ENCODE results near the gene TMEM123. TPM values are rescaled to one million over a fixed set of nuclear protein-coding genes. Genes with fewer than 3 reads are reported as not detected.

The TMEM123 gene
- total and polyA plus RNA-seq, 2 of the 13 experiments (the other 11 are each of a cell fraction or from before 2014, with no cell fraction given) = 365 to 2,761 TPM

DNA sequence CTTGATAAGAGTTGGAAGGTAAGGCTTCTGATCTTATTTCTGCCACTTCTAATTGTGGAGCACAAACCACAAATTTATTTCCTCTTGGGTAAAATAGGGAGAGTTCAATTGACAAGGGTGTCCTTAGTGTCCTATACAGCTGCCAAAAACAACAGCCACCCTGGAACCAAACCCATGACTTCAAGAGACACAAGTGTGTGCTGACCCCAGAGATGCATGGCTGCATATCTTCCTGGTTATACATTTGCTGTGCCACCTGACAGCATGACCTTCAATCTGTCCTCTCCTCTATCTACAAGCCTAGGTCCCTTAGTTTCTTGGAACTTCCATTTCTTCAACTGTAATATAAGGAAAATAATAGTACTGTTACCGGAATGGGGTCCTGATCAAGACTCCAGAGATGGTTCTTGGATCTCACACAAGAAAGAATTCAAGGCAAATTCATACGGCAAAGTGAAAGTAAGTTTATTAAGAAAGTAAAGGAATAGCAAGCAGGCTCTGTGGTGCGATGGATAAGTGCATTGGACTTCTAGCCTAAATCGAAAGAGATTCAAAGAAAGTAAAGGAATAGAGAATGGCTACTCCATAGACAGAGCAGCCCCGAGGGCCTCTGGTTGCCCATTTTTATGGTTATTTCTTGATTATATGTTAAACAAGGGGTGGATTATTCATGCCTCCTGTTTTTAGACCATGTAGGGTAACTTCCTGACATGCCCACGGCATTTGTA lies 15.5 kb upstream of the TMEM123 start (continued):
- TF ChIP-seq, protein P1, sequence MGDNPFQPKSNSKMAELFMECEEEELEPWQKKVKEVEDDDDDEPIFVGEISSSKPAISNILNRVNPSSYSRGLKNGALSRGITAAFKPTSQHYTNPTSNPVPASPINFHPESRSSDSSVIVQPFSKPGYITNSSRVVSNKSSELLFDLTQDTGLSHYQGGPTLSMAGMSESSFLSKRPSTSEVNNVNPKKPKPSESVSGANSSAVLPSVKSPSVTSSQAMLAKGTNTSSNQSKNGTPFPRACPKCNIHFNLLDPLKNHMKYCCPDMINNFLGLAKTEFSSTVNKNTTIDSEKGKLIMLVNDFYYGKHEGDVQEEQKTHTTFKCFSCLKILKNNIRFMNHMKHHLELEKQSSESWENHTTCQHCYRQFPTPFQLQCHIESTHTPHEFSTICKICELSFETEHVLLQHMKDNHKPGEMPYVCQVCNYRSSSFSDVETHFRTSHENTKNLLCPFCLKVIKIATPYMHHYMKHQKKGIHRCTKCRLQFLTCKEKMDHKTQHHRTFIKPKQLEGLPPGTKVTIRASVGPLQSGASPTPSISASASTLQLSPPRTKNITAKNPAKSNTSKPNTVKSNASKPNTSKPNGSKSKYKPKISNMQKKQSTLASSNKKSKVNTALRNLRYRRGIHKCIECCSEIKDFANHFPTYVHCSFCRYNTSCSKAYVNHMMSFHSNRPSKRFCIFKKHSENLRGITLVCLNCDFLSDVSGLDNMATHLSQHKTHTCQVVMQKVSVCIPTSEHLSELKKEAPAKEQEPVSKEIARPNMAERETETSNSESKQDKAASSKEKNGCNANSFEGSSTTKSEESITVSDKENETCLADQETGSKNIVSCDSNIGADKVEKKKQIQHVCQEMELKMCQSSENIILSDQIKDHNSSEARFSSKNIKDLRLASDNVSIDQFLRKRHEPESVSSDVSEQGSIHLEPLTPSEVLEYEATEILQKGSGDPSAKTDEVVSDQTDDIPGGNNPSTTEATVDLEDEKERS (CRISPR knock-in tag; IDR thresholded peaks at IDR 0.05) = no peak
- no peak for TF ChIP-seq ZNF761 (CRISPR knock-in tag; conservative IDR thresholded peaks at IDR 0.05)
- TF ChIP-seq, protein P2, sequence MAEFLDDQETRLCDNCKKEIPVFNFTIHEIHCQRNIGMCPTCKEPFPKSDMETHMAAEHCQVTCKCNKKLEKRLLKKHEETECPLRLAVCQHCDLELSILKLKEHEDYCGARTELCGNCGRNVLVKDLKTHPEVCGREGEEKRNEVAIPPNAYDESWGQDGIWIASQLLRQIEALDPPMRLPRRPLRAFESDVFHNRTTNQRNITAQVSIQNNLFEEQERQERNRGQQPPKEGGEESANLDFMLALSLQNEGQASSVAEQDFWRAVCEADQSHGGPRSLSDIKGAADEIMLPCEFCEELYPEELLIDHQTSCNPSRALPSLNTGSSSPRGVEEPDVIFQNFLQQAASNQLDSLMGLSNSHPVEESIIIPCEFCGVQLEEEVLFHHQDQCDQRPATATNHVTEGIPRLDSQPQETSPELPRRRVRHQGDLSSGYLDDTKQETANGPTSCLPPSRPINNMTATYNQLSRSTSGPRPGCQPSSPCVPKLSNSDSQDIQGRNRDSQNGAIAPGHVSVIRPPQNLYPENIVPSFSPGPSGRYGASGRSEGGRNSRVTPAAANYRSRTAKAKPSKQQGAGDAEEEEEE (CRISPR knock-in tag; IDR thresholded peaks at IDR 0.05; ENCODE audit: borderline replicate concordance) = no peak
- TF ChIP-seq, protein P3, sequence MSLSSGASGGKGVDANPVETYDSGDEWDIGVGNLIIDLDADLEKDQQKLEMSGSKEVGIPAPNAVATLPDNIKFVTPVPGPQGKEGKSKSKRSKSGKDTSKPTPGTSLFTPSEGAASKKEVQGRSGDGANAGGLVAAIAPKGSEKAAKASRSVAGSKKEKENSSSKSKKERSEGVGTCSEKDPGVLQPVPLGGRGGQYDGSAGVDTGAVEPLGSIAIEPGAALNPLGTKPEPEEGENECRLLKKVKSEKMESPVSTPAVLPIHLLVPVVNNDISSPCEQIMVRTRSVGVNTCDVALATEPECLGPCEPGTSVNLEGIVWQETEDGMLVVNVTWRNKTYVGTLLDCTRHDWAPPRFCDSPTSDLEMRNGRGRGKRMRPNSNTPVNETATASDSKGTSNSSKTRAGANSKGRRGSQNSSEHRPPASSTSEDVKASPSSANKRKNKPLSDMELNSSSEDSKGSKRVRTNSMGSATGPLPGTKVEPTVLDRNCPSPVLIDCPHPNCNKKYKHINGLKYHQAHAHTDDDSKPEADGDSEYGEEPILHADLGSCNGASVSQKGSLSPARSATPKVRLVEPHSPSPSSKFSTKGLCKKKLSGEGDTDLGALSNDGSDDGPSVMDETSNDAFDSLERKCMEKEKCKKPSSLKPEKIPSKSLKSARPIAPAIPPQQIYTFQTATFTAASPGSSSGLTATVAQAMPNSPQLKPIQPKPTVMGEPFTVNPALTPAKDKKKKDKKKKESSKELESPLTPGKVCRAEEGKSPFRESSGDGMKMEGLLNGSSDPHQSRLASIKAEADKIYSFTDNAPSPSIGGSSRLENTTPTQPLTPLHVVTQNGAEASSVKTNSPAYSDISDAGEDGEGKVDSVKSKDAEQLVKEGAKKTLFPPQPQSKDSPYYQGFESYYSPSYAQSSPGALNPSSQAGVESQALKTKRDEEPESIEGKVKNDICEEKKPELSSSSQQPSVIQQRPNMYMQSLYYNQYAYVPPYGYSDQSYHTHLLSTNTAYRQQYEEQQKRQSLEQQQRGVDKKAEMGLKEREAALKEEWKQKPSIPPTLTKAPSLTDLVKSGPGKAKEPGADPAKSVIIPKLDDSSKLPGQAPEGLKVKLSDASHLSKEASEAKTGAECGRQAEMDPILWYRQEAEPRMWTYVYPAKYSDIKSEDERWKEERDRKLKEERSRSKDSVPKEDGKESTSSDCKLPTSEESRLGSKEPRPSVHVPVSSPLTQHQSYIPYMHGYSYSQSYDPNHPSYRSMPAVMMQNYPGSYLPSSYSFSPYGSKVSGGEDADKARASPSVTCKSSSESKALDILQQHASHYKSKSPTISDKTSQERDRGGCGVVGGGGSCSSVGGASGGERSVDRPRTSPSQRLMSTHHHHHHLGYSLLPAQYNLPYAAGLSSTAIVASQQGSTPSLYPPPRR (CRISPR knock-in tag; IDR thresholded peaks at IDR 0.05; ENCODE audit: borderline replicate concordance) = no peak
- no peak for TF ChIP-seq HDAC1 (CRISPR knock-in tag; IDR thresholded peaks at IDR 0.05)

Measured in HepG2 (cell line).